Measurements from ENCODE around the gene ZYX. TPM values are rescaled to one million over a fixed set of nuclear protein-coding genes. Genes with fewer than 3 reads are reported as not detected.

The ZYX gene
- polyA plus RNA-seq, 1 of the 3 experiments (the other 2 are of a cell fraction), result 271 TPM

DNA sequence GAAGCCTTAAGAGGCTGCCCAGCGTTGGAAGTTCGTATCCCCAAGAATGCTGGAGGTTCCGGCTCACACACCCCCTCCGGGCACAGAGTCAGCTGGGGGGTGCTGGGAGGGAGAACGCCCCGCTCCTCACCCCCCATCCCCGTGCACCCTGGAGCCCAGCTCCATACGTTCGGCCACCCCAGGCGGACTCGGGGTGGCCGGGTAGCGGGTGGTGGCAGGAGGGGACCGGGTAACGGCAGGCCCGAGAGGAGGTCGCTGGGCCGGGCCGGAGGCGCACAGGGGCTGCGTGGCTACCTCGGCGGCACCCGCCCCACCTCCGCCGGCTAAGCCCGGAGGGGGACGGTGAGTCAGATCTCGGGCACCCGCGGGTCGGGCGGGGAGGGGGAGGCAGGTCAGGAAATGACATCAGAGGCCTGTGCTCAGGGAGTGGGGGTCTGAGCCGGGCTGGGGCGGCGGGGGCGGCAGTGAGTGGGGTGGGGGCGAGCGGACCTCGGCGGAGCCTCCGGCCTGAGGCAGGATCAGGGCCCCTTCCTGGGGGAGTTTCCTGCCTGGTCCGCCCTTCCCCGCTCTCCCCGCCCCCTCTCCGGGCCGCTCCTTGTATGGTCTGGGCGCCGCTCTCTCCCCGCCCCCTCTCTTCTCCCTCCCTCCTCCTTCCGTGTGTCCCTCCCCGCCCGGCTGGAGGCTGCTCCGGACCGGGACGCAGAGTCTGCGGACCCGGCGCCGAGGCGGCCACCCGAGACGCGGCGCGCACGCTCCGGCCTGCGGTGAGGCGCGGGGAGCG is at the start of gene ZYX (continued):
- no peak for TF ChIP-seq MXI1 (IDR thresholded peaks at IDR 0.05; ENCODE audit: low read depth, low read length)
- TF ChIP-seq POLR2AphosphoS5 (IDR thresholded peaks at IDR 0.05; ENCODE audit: low read depth, low read length), result peak; percentile 58
- TF ChIP-seq TEAD4 (IDR thresholded peaks at IDR 0.05; ENCODE audit: borderline replicate concordance, insufficient read depth), result peak; percentile 45; the same call in 1 of the 2 replicates
- no peak for TF ChIP-seq RAD21 (IDR thresholded peaks at IDR 0.05; ENCODE audit: low read length)
- TF ChIP-seq EP300 (IDR thresholded peaks at IDR 0.05; ENCODE audit: borderline replicate concordance in 1 of 2, low read depth in 1 of 2, low read length in 1 of 2), result peak in 1 of 2 experiments; percentile 61; a peak in 2 of 4 replicates
- TF ChIP-seq, protein P1, sequence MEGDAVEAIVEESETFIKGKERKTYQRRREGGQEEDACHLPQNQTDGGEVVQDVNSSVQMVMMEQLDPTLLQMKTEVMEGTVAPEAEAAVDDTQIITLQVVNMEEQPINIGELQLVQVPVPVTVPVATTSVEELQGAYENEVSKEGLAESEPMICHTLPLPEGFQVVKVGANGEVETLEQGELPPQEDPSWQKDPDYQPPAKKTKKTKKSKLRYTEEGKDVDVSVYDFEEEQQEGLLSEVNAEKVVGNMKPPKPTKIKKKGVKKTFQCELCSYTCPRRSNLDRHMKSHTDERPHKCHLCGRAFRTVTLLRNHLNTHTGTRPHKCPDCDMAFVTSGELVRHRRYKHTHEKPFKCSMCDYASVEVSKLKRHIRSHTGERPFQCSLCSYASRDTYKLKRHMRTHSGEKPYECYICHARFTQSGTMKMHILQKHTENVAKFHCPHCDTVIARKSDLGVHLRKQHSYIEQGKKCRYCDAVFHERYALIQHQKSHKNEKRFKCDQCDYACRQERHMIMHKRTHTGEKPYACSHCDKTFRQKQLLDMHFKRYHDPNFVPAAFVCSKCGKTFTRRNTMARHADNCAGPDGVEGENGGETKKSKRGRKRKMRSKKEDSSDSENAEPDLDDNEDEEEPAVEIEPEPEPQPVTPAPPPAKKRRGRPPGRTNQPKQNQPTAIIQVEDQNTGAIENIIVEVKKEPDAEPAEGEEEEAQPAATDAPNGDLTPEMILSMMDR (IDR thresholded peaks at IDR 0.05), result no peak
- TF ChIP-seq EZH2phosphoT487 (IDR thresholded peaks at IDR 0.05; ENCODE audit: borderline replicate concordance, low read depth), result no peak
- TF ChIP-seq SIN3A (IDR thresholded peaks at IDR 0.05; ENCODE audit: borderline replicate concordance, low read depth, low read length), result peak; percentile 18; the same call in 1 of the 2 replicates
- TF ChIP-seq SMC3 (IDR thresholded peaks at IDR 0.05; ENCODE audit: low read depth, low read length), result no peak
- no peak for TF ChIP-seq NRF1 (IDR thresholded peaks at IDR 0.05; ENCODE audit: low read depth, low read length)
- TF ChIP-seq, protein P2, sequence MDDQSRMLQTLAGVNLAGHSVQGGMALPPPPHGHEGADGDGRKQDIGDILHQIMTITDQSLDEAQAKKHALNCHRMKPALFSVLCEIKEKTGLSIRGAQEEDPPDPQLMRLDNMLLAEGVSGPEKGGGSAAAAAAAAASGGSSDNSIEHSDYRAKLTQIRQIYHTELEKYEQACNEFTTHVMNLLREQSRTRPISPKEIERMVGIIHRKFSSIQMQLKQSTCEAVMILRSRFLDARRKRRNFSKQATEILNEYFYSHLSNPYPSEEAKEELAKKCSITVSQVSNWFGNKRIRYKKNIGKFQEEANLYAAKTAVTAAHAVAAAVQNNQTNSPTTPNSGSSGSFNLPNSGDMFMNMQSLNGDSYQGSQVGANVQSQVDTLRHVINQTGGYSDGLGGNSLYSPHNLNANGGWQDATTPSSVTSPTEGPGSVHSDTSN (IDR thresholded peaks at IDR 0.05), result peak; percentile 45; the same call in 1 of the 2 replicates
- TF ChIP-seq FOXJ3 (CRISPR knock-in tag; IDR thresholded peaks at IDR 0.05), result no peak
- TF ChIP-seq RXRA (IDR thresholded peaks at IDR 0.05; ENCODE audit: borderline replicate concordance, low read depth), result peak; percentile 77; the same call in 1 of the 2 replicates

DNA sequence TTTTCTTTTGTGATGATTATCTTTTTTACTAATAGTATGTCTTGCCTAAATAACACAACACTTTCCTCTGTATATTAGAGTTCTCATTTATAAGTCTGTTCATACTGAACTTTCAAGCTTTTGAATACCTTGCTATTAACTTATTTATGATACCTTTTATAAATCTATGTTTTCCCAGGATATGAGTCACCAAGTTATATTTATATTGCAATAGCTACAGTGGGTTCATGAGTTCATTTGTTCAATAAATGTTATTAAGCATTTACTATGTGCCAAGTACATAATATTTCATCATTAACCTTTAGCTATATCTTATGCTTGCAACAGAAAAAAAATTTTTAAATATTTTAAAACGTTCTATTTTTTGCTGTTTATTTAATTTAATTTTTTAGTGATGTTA is 46.9 kb upstream of the ZYX start:
- POLR2A ChIA-PET, result no interaction called here
- no peak overlapping the region for H3K9ac ChIP-seq
- WGBS (ENCODE audit: low lambda C conversion rate), result 3% methylated on average over 1 of the region's 1 CpG
- no peaks in the 10 kb centered on the region for H4K20me1 ChIP-seq (ENCODE audit: insufficient read depth)
- H3K4me3 ChIP-seq (ENCODE audit: low read depth in 2 of 2, low read length in 1 of 2), result no peak overlapping the region
- peaks cover 0 to 3% of the 10 kb centered on the region in 2 experiments; a peak in 1 of 4 replicates for H3K4me1 ChIP-seq (ENCODE audit: control insufficient read depth in 1 of 2, insufficient read depth in 2 of 2, low read depth in 1 of 2, low read length in 1 of 2)
- CTCF ChIA-PET, result interaction anchor here (0.7 to 2.9 kb wide), 5 partner anchors 15 to 131 kb away, joined by 3 to 13 read pairs (median 4); no protein-coding TSS in a partner anchor
- DNase-seq, result no peak
- H3F3A ChIP-seq (replicated peaks; ENCODE audit: insufficient read depth), result peaks cover 6% of the 10 kb centered on the region
- no peaks in the 10 kb centered on the region; the same call in 1 of the 2 replicates for H3K27me3 ChIP-seq (ENCODE audit: insufficient read depth)
- no peaks in the 10 kb centered on the region for H3K9me2 ChIP-seq
- H2AFZ ChIP-seq (ENCODE audit: low read depth), result no peak overlapping the region
- H3K27ac ChIP-seq (ENCODE audit: low read depth in 2 of 2, low read length in 1 of 2), result no peak overlapping the region
- no peaks in the 10 kb centered on the region for H3K9me3 ChIP-seq
- H3K4me2 ChIP-seq, result no peak overlapping the region
- H3K36me3 ChIP-seq (replicated peaks in 1 of 2; ENCODE audit: control insufficient read depth in 1 of 2, insufficient read depth in 2 of 2, low read length in 1 of 2), result no peaks in the 10 kb centered on the region
- H3K79me2 ChIP-seq (ENCODE audit: insufficient read depth), result no peaks in the 10 kb centered on the region
- TF ChIP-seq, protein P3, sequence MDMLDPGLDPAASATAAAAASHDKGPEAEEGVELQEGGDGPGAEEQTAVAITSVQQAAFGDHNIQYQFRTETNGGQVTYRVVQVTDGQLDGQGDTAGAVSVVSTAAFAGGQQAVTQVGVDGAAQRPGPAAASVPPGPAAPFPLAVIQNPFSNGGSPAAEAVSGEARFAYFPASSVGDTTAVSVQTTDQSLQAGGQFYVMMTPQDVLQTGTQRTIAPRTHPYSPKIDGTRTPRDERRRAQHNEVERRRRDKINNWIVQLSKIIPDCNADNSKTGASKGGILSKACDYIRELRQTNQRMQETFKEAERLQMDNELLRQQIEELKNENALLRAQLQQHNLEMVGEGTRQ (IDR thresholded peaks at IDR 0.05; ENCODE audit: borderline replicate concordance, low read depth, low read length), result no peak
- TF ChIP-seq GABPA (IDR thresholded peaks at IDR 0.05; ENCODE audit: low read depth) (no peak), SIN3A (IDR thresholded peaks at IDR 0.05; ENCODE audit: borderline replicate concordance, low read depth, low read length) (no peak), NFIC (IDR thresholded peaks at IDR 0.05; ENCODE audit: borderline replicate concordance) (no peak), RAD21 (IDR thresholded peaks at IDR 0.05; ENCODE audit: low read length) (no peak), GATA2 (CRISPR knock-in tag; IDR thresholded peaks at IDR 0.05) (no peak)
- TF ChIP-seq, protein P4, sequence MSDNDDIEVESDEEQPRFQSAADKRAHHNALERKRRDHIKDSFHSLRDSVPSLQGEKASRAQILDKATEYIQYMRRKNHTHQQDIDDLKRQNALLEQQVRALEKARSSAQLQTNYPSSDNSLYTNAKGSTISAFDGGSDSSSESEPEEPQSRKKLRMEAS (IDR thresholded peaks at IDR 0.05; ENCODE audit: low read depth), result no peak
- TF ChIP-seq, protein P5, sequence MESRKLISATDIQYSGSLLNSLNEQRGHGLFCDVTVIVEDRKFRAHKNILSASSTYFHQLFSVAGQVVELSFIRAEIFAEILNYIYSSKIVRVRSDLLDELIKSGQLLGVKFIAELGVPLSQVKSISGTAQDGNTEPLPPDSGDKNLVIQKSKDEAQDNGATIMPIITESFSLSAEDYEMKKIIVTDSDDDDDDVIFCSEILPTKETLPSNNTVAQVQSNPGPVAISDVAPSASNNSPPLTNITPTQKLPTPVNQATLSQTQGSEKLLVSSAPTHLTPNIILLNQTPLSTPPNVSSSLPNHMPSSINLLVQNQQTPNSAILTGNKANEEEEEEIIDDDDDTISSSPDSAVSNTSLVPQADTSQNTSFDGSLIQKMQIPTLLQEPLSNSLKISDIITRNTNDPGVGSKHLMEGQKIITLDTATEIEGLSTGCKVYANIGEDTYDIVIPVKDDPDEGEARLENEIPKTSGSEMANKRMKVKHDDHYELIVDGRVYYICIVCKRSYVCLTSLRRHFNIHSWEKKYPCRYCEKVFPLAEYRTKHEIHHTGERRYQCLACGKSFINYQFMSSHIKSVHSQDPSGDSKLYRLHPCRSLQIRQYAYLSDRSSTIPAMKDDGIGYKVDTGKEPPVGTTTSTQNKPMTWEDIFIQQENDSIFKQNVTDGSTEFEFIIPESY (IDR thresholded peaks at IDR 0.05; ENCODE audit: borderline replicate concordance, low read depth), result no peak
- TF ChIP-seq, protein P6, sequence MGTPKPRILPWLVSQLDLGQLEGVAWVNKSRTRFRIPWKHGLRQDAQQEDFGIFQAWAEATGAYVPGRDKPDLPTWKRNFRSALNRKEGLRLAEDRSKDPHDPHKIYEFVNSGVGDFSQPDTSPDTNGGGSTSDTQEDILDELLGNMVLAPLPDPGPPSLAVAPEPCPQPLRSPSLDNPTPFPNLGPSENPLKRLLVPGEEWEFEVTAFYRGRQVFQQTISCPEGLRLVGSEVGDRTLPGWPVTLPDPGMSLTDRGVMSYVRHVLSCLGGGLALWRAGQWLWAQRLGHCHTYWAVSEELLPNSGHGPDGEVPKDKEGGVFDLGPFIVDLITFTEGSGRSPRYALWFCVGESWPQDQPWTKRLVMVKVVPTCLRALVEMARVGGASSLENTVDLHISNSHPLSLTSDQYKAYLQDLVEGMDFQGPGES (IDR thresholded peaks at IDR 0.05; ENCODE audit: low read depth, low read length), result no peak
